ENCODE measurements around the gene SSTR3. TPM values are rescaled to one million over a fixed set of nuclear protein-coding genes. Genes with fewer than 3 reads are reported as not detected.

The SSTR3 gene
- total RNA-seq, 1 donor from 2014 or later = not detected

GRCh38 chr22:37237371-37238268 is 25.3 kb upstream of the SSTR3 start:
- H3K9ac ChIP-seq (ENCODE audit: low read length) = no peak overlapping the region
- peaks cover 13% of the 10 kb centered on the region for H3K4me1 Mint-ChIP-seq (ENCODE audit: low read depth, unreplicated experiment)
- H3K4me3 Mint-ChIP-seq (ENCODE audit: unreplicated experiment) = no peak overlapping the region
- H3K9me3 ChIP-seq (ENCODE audit: insufficient read depth, low read depth, low read length) = no peaks in the 10 kb centered on the region
- H3K27me3 ChIP-seq (ENCODE audit: insufficient read depth, low read length) = peaks cover 2% of the 10 kb centered on the region
- no peaks in the 10 kb centered on the region for H3K36me3 ChIP-seq (ENCODE audit: insufficient read depth, low read length)
- peaks cover 21% of the 10 kb centered on the region for H3K27me3 Mint-ChIP-seq (ENCODE audit: low read depth, unreplicated experiment)
- no peak overlapping the region for H3K27ac ChIP-seq (ENCODE audit: low read depth, low read length)
- peak overlapping the region; percentile 53 for H3K27ac Mint-ChIP-seq (ENCODE audit: unreplicated experiment)
- H3K4me3 ChIP-seq (ENCODE audit: insufficient read depth, low read depth, low read length) = no peak overlapping the region
- H3K36me3 Mint-ChIP-seq (ENCODE audit: low read depth, unreplicated experiment) = no peaks in the 10 kb centered on the region
- H3K4me1 ChIP-seq (ENCODE audit: insufficient read depth, low read length) = peaks cover 17% of the 10 kb centered on the region
- no peaks in the 10 kb centered on the region for H3K79me2 ChIP-seq (ENCODE audit: insufficient read depth, low read length)
- H4K20me1 ChIP-seq (ENCODE audit: insufficient read depth, low read length) = no peaks in the 10 kb centered on the region
- H3K4me2 ChIP-seq (ENCODE audit: low read length) = peak overlapping the region; percentile 50
- H2AFZ ChIP-seq (ENCODE audit: low read depth, low read length) = peak overlapping the region; percentile 64
- no peak for FAIRE-seq
- peak; percentile 65 for DNase-seq (ENCODE audit: low read depth)
- no peak for TF ChIP-seq EZH2 (IDR thresholded peaks at IDR 0.05; ENCODE audit: insufficient read depth, low read length)
- no peak for TF ChIP-seq CTCF (IDR thresholded peaks at IDR 0.05; ENCODE audit: insufficient read depth, low read depth, low read length)
- H3K9me3 Mint-ChIP-seq (ENCODE audit: unreplicated experiment) = no peaks in the 10 kb centered on the region

GRCh38 chr22:37235897-37236607 is 23.8 kb upstream of the SSTR3 start:
- H3K27ac ChIP-seq (ENCODE audit: low read depth, low read length) = no peak overlapping the region
- no peaks in the 10 kb centered on the region for H3K36me3 ChIP-seq (ENCODE audit: insufficient read depth, low read length)
- Mint-ChIP-seq H3K4me1 (ENCODE audit: low read depth, unreplicated experiment) (peaks cover 7% of the 10 kb centered on the region), H3K4me3 (ENCODE audit: unreplicated experiment) (no peak overlapping the region), H3K9me3 (ENCODE audit: unreplicated experiment) (no peaks in the 10 kb centered on the region), H3K36me3 (ENCODE audit: low read depth, unreplicated experiment) (no peaks in the 10 kb centered on the region), H3K27me3 (ENCODE audit: low read depth, unreplicated experiment) (peaks cover 31% of the 10 kb centered on the region), H3K27ac (ENCODE audit: unreplicated experiment) (no peak overlapping the region)
- no peak for DNase-seq (ENCODE audit: low read depth)
- no peaks in the 10 kb centered on the region for H3K9me3 ChIP-seq (ENCODE audit: insufficient read depth, low read depth, low read length)
- no peak overlapping the region for H3K4me2 ChIP-seq (ENCODE audit: low read length)
- no peak for TF ChIP-seq EZH2 (IDR thresholded peaks at IDR 0.05; ENCODE audit: insufficient read depth, low read length)
- TF ChIP-seq CTCF (IDR thresholded peaks at IDR 0.05; ENCODE audit: insufficient read depth, low read depth, low read length) = no peak
- FAIRE-seq = no peak
- H3K27me3 ChIP-seq (ENCODE audit: insufficient read depth, low read length) = peaks cover 2% of the 10 kb centered on the region
- no peak overlapping the region for H3K4me3 ChIP-seq (ENCODE audit: insufficient read depth, low read depth, low read length)
- H4K20me1 ChIP-seq (ENCODE audit: insufficient read depth, low read length) = no peaks in the 10 kb centered on the region
- H3K79me2 ChIP-seq (ENCODE audit: insufficient read depth, low read length) = no peaks in the 10 kb centered on the region
- H3K9ac ChIP-seq (ENCODE audit: low read length) = no peak overlapping the region
- H3K4me1 ChIP-seq (ENCODE audit: insufficient read depth, low read length) = peaks cover 6% of the 10 kb centered on the region
- H2AFZ ChIP-seq (ENCODE audit: low read depth, low read length) = no peak overlapping the region
